Upper lobe of left lung (tissue), 6 donors: ENCODE data around the gene ATOX1. TPM values are rescaled to one million over a fixed set of nuclear protein-coding genes. Genes with fewer than 3 reads are reported as not detected.
A peak's percentile ranks its signal among the peaks of the same experiment; 100 is the strongest.

Experiments used
- ATAC-seq, 2 donors: fragments of 200-7000 bp; cut with Tn5 transposase; one replicate each; pipeline ENCODE4 v1.9.1; 2022; ENCODE audit warnings: mild to moderate bottlenecking in 2 of 2, moderate library complexity in 2 of 2; ENCODE audit not compliant: low FRiP score in 2 of 2
- DNase-seq, 2 donors: peaks; one replicate each; pipeline ENCODE4 v3.0.0-alpha.2; 2019 to 2020
- H3K27ac ChIP-seq, 4 donors: fragments of 200-600 bp; sonication (generic); one replicate each; pipeline ENCODE4 v1.5.1; 2016 to 2019
- H3K27me3 ChIP-seq, 4 donors: fragments of 200-600 bp; sonication (generic); one replicate each; pipeline ENCODE4 v1.5.1; 2017 to 2019
- H3K36me3 ChIP-seq, 4 donors: fragments of 200-600 bp; sonication (generic); one replicate each; pipeline ENCODE4 v1.5.1; 2016 to 2019
- H3K4me1 ChIP-seq, 4 donors: fragments of 200-600 bp; sonication (generic); one replicate each; pipeline ENCODE4 v1.5.1; 2018 to 2019
- H3K4me3 ChIP-seq, 4 donors: fragments of 200-600 bp; sonication (generic); one replicate each; pipeline ENCODE4 v1.5.1; 2017 to 2019; ENCODE audit warnings: mild to moderate bottlenecking in 2 of 4, moderate library complexity in 1 of 4
- H3K9me3 ChIP-seq, 4 donors: fragments of 200-600 bp; sonication (generic); one replicate each; pipeline ENCODE4 v1.5.1; 2018 to 2019
- EP300 ChIP-seq, 4 donors: sonication (generic); formaldehyde crosslinking; IDR thresholded peaks; one replicate each; pipeline ENCODE4 v1.5.1; 2017; ENCODE audit warnings: antibody characterized with exemption in 4 of 4, control low read depth in 2 of 4
- POLR2A ChIP-seq, 4 donors: fragments of 450-650 bp; IDR thresholded peaks; one replicate each; pipeline ENCODE4 v1.5.1; 2016 to 2017; ENCODE audit warnings: antibody characterized with exemption in 4 of 4, mild to moderate bottlenecking in 2 of 4
- POLR2AphosphoS5 ChIP-seq, 2 donors: sonication (generic); formaldehyde crosslinking; IDR thresholded peaks; one replicate each; pipeline ENCODE4 v1.5.1; 2017; ENCODE audit warnings: antibody characterized with exemption in 2 of 2
- WGBS, 2 donors: methylation state at CpG; one replicate each; pipeline ENCODE4 v1.1.5; 2017 to 2018; 5-methylcytosine and 5-hydroxymethylcytosine counted together
- total RNA-seq, 6 donors: library from RNA; depleted of rRNA in 4 of 6; stranded (reverse); fragments of >200 nt in 4 of 6; gene quantifications; one replicate each; pipeline versions ENCODE4 v1.1.0 to v1.2.1, GENCODE V29; 2016 to 2021
- TF ChIP-seq, protein P1 (sequence below), 6 experiments: fragments of 450-650 bp in 4 of 6; fragments of 200-600 bp in 2 of 6; sonication (generic) in 2 of 6; IDR thresholded peaks; one replicate each; pipeline ENCODE4 v1.5.1; 2016 to 2019; ENCODE audit warnings: antibody characterized with exemption in 6 of 6
- donor health status: DM: no; HTN: no; CAD: no; lungs with moderate emphysema.
- donor health status: DM: no; HTN: yes; CAD: no; lungs with severe emphysema.

Gene ATOX1
- total RNA-seq, 6 donors from 2014 or later: 57.6 to 87.0 (median 66.9) TPM

DNA sequence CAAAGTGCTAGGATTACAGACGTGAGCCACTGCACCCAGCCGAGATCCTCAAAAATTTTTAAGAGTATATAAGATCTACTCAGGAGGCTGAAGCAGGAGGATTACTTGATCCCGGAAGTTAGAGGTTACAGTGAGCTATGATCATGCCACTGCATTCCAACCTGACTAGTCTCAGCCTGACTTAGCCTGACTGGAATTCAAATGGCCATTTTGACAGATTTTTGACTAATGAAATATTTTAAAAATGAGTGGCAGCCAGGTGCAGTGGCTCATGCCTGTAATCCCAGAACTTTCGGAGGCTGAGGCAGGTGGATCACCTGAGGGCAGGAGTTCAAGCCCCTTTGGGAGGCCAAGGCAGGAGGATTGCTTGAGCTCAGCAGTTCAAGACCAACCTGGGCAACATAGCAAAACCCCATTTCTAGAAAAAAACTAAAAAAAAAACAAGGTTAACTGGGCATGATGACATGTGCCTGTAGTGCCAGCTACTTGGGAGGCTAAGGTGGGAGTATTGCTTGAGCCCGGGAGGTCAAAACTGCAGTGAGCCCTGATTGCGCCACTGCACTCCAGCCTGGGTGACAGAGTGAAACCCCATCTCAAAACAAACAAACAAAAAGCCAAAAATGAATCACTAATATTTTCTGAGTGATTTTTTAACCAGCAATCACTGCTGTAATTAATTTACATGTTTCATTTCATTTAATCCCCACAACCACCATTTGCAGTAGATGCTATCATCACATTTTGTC is 16.6 kb downstream of the ATOX1 start:
- peaks cover 20 to 35% (median 22%) of the 10 kb centered on the region in 4 donors for H3K4me1 ChIP-seq
- no peak overlapping the region for H3K4me3 ChIP-seq
- H3K9me3 ChIP-seq: no peaks in the 10 kb centered on the region
- H3K36me3 ChIP-seq: peaks cover 0 to 36% (median 15%) of the 10 kb centered on the region in 4 donors
- H3K27me3 ChIP-seq: no peaks in the 10 kb centered on the region
- WGBS, 2 donors: 91 to 92% methylated on average over 6 of the region's 6 CpGs
- TF ChIP-seq EP300 (IDR thresholded peaks at IDR 0.05): no peak
- no peak for TF ChIP-seq POLR2AphosphoS5 (IDR thresholded peaks at IDR 0.05)
- no peak for TF ChIP-seq POLR2A (IDR thresholded peaks at IDR 0.05)
- TF ChIP-seq, protein P1, sequence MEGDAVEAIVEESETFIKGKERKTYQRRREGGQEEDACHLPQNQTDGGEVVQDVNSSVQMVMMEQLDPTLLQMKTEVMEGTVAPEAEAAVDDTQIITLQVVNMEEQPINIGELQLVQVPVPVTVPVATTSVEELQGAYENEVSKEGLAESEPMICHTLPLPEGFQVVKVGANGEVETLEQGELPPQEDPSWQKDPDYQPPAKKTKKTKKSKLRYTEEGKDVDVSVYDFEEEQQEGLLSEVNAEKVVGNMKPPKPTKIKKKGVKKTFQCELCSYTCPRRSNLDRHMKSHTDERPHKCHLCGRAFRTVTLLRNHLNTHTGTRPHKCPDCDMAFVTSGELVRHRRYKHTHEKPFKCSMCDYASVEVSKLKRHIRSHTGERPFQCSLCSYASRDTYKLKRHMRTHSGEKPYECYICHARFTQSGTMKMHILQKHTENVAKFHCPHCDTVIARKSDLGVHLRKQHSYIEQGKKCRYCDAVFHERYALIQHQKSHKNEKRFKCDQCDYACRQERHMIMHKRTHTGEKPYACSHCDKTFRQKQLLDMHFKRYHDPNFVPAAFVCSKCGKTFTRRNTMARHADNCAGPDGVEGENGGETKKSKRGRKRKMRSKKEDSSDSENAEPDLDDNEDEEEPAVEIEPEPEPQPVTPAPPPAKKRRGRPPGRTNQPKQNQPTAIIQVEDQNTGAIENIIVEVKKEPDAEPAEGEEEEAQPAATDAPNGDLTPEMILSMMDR (IDR thresholded peaks at IDR 0.05): no peak
- ATAC-seq: no peak
- no peak overlapping the region for H3K27ac ChIP-seq
- DNase-seq: no peak

DNA sequence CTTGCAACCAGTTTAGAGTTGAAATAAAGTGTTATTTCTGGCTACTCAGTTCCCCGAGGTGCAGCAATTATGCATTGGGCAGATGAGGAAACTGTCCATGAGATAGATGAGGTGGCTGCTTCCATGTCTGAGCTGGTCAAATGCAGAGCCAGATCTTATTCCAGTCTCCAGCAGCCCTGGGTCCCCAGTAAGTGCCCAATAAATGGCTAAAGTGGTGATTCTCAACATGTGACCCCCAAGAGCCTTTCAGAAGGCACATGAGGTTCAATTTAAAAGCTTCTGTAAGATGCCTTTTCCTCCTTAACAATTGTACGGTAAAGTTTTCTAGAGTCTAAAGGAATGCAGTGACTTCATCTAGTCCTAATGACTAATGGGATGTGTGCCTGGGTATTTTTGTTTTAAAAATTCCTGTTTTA is 17.5 kb downstream of the ATOX1 start:
- no peaks in the 10 kb centered on the region for H3K9me3 ChIP-seq
- peak overlapping the region; percentile 20 to 53 (median 42) for H3K27ac ChIP-seq
- TF ChIP-seq, protein P1 (IDR thresholded peaks at IDR 0.05): peak in 1 of 6 experiments; percentile 5
- TF ChIP-seq POLR2A (IDR thresholded peaks at IDR 0.05): no peak
- WGBS, 2 donors: 72 to 80% methylated on average over 2 of the region's 2 CpGs
- H3K27me3 ChIP-seq: no peaks in the 10 kb centered on the region
- H3K4me3 ChIP-seq: no peak overlapping the region
- ATAC-seq: peak in 1 of 2 donors; percentile 23
- peaks cover 0 to 32% (median 13%) of the 10 kb centered on the region in 4 donors for H3K36me3 ChIP-seq
- no peak for DNase-seq
- H3K4me1 ChIP-seq: peaks cover 11 to 26% (median 19%) of the 10 kb centered on the region in 4 donors

DNA sequence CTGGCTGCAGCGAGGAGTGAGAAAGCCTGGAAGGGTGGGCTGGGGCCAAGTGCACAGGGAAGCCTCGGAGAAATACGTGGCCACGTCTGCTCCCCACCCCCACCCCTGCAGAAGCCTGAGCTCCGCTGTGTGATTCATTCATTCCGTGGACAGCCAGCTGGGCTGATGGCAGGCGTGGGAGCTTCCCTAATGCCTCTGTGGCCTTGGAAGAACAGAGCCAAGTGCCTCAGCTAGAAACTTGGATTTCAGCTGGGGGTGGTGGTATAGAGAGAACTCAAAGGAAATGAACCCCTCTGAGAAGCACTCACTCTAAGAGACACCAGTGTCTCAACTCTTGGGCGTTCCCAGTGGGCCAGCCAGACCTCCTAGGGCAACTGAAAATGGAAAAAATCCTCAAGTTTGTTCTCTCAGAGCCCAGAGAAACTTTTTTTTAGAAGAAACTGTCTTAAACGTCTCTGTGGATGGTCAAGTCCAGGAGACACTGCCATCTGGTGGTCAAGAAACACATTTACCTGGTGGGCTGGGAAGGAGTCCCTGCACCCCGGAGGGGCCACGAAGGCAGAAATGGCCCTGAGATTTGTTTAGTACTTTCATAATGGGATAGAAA is 18.0 kb downstream of the ATOX1 start:
- H3K4me1 ChIP-seq: peaks cover 5 to 21% (median 15%) of the 10 kb centered on the region in 4 donors
- 24 to 25% methylated on average over 11 of the region's 11 CpGs for WGBS, 2 donors
- peaks cover 0 to 27% (median 12%) of the 10 kb centered on the region in 4 donors for H3K36me3 ChIP-seq
- TF ChIP-seq, protein P1 (IDR thresholded peaks at IDR 0.05): peak; percentile 71 to 88 (median 78)
- TF ChIP-seq EP300 (IDR thresholded peaks at IDR 0.05): no peak
- no peaks in the 10 kb centered on the region for H3K9me3 ChIP-seq
- ATAC-seq (peak; percentile 69 to 84), DNase-seq (peak in 1 of 2 donors; percentile 31)
- no peaks in the 10 kb centered on the region for H3K27me3 ChIP-seq
- peak overlapping the region; percentile 20 to 53 (median 42) for H3K27ac ChIP-seq
- H3K4me3 ChIP-seq: no peak overlapping the region

DNA sequence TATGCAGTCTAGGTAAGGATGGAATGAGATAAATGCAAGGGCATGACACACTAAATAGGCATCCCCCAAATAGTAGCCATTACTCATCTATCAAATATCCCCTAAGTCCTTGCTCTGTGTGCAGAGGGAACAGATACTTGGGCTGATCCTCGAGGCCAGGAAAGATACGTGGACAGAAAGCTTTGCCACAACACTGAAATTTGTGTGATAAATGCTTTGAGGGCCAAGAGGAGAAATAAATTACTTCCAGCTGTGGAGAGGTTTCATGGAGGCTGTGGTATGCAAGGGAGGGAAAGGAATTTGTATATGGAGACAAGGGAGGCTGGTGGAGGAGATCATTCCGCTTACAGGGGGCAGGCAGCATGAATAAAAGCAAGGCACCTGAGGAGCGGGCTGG is 18.5 kb downstream of the ATOX1 start:
- no peaks in the 10 kb centered on the region for H3K9me3 ChIP-seq
- 61 to 70% methylated on average over 4 of the region's 4 CpGs for WGBS, 2 donors
- ATAC-seq: peak; percentile 68 to 74
- TF ChIP-seq EP300 (IDR thresholded peaks at IDR 0.05): no peak
- no peak for TF ChIP-seq POLR2A (IDR thresholded peaks at IDR 0.05)
- TF ChIP-seq, protein P1 (IDR thresholded peaks at IDR 0.05): no peak
- no peak for TF ChIP-seq POLR2AphosphoS5 (IDR thresholded peaks at IDR 0.05)
- H3K36me3 ChIP-seq: peaks cover 0 to 22% (median 9%) of the 10 kb centered on the region in 4 donors
- H3K27me3 ChIP-seq: no peaks in the 10 kb centered on the region
- H3K27ac ChIP-seq: peak overlapping the region; percentile 20 to 53 (median 42)
- H3K4me1 ChIP-seq: peaks cover under 1 to 17% (median 12%) of the 10 kb centered on the region in 4 donors
- no peak for DNase-seq
- no peak overlapping the region for H3K4me3 ChIP-seq
